ENCODE measurements around the gene CCDC187. TPM values are rescaled to one million over a fixed set of nuclear protein-coding genes. Genes with fewer than 3 reads are reported as not detected.

Gene CCDC187
- polyA plus RNA-seq, 3 donors: 0.03 to 0.18 TPM; not detected in 1

- WGBS, 3 donors: 70 to 75% (median 75%) methylated on average over 21 of the region's 21 CpGs
- H3K27ac ChIP-seq (ENCODE audit: low read depth, low read length): no peak overlapping the region
Observed at GRCh38 chr9:136318111-136318775, 14.3 kb upstream of the CCDC187 start.

- WGBS, 3 donors: 85 to 91% (median 89%) methylated on average over 16 of the region's 16 CpGs
- no peak overlapping the region for H3K27ac ChIP-seq (ENCODE audit: low read depth, low read length)
Observed at GRCh38 chr9:136317695-136318094, 13.8 kb upstream of the CCDC187 start.

GRCh38 chr9:136316896-136317676, 13.2 kb upstream of the CCDC187 start:
- H3K27ac ChIP-seq (ENCODE audit: low read depth, low read length): no peak overlapping the region
- WGBS, 3 donors: 84 to 92% (median 88%) methylated on average over 13 of the region's 13 CpGs

GRCh38 chr9:136316271-136316751, 12.4 kb upstream of the CCDC187 start:
- 89 to 97% (median 94%) methylated on average over 22 to 23 of the region's 23 CpGs for WGBS, 3 donors
- H3K27ac ChIP-seq (ENCODE audit: low read depth, low read length): no peak overlapping the region

GRCh38 chr9:136314944-136315343, 11.1 kb upstream of the CCDC187 start:
- 83 to 87% (median 86%) methylated on average over 4 of the region's 4 CpGs for WGBS, 3 donors
- H3K27ac ChIP-seq (ENCODE audit: low read depth, low read length): no peak overlapping the region

- 79 to 86% (median 85%) methylated on average over 3 of the region's 3 CpGs for WGBS, 3 donors
Observed at GRCh38 chr9:136314056-136314416, 10.1 kb upstream of the CCDC187 start.

GRCh38 chr9:136313111-136314055, 9.5 kb upstream of the CCDC187 start:
- WGBS, 3 donors: 82 to 90% (median 84%) methylated on average over 18 of the region's 18 CpGs
- H3K27ac ChIP-seq (ENCODE audit: low read depth, low read length): no peak overlapping the region

More at GRCh38 chr9:136314056-136314416, 10.1 kb upstream of the CCDC187 start:
- no peak overlapping the region for H3K27ac ChIP-seq (ENCODE audit: low read depth, low read length)

- WGBS, 3 donors: 57 to 68% (median 62%) methylated on average over 12 of the region's 12 CpGs
- H3K27ac ChIP-seq (ENCODE audit: low read depth, low read length): no peak overlapping the region
Observed at GRCh38 chr9:136312436-136312835, 8.5 kb upstream of the CCDC187 start.

GRCh38 chr9:136312009-136312375, 8.1 kb upstream of the CCDC187 start:
- 54 to 63% (median 57%) methylated on average over 9 to 10 of the region's 10 CpGs for WGBS, 3 donors
- no peak overlapping the region for H3K27ac ChIP-seq (ENCODE audit: low read depth, low read length)

- 45 to 52% (median 47%) methylated on average over 19 to 23 of the region's 23 CpGs for WGBS, 3 donors
- H3K27ac ChIP-seq (ENCODE audit: low read depth, low read length): no peak overlapping the region
Observed at GRCh38 chr9:136311051-136312008, 7.4 kb upstream of the CCDC187 start.

GRCh38 chr9:136310273-136311030, 6.6 kb upstream of the CCDC187 start:
- WGBS, 3 donors: 50 to 64% (median 55%) methylated on average over 25 to 28 of the region's 28 CpGs
- H3K27ac ChIP-seq (ENCODE audit: low read depth, low read length): no peak overlapping the region

GRCh38 chr9:136309806-136310220, 5.9 kb upstream of the CCDC187 start:
- WGBS, 3 donors: 85 to 92% (median 92%) methylated on average over 5 of the region's 5 CpGs
- no peak overlapping the region for H3K27ac ChIP-seq (ENCODE audit: low read depth, low read length)

- WGBS, 3 donors: 51 to 76% (median 56%) methylated on average over 22 of the region's 22 CpGs
- H3K27ac ChIP-seq (ENCODE audit: low read depth, low read length): no peak overlapping the region
Observed at GRCh38 chr9:136309101-136309801, 5.4 kb upstream of the CCDC187 start.

GRCh38 chr9:136308702-136309053, 4.8 kb upstream of the CCDC187 start:
- H3K27ac ChIP-seq (ENCODE audit: low read depth, low read length): no peak overlapping the region

GRCh38 chr9:136308006-136308701, 4.3 kb upstream of the CCDC187 start:
- H3K27ac ChIP-seq (ENCODE audit: low read depth, low read length): no peak overlapping the region
- WGBS, 3 donors: 76 to 97% (median 91%) methylated on average over 4 of the region's 4 CpGs

GRCh38 chr9:136307215-136307750, 3.4 kb upstream of the CCDC187 start:
- H3K27ac ChIP-seq (ENCODE audit: low read depth, low read length): no peak overlapping the region
- WGBS, 3 donors: 68 to 77% (median 75%) methylated on average over 4 of the region's 4 CpGs

Data from adipose tissue (tissue), 3 donors.